NCI-H2171 treated with DMSO at 0.1 percent for 48 hours (cell line): Measurements from ENCODE around the gene MLLT10.
"Not testable (repeated sequence)": the region's sequence is repeated elsewhere in the genome, so short reads cannot be mapped to it uniquely, and the experiment has no call there.

ENCODE experiments used
- DNase-seq: peaks from one replicate; lab custom pipeline; 2025; lab: John Stamatoyannopoulos, UW

The MLLT10 gene

GRCh38 chr10:21584834-21585530 lies 51.0 kb downstream of the MLLT10 start:
- no peak for DNase-seq

- no peak for DNase-seq
Observed at GRCh38 chr10:21587391-21587790, 53.4 kb downstream of the MLLT10 start.

- not testable (repeated sequence) for DNase-seq
Observed at GRCh38 chr10:21588159-21588558, 54.1 kb downstream of the MLLT10 start.

- DNase-seq = no peak
Observed at GRCh38 chr10:21593986-21594385, 60.0 kb downstream of the MLLT10 start.

GRCh38 chr10:21599582-21599981 lies 65.5 kb downstream of the MLLT10 start:
- DNase-seq = no peak

GRCh38 chr10:21600804-21601433 lies 66.9 kb downstream of the MLLT10 start:
- no peak for DNase-seq

GRCh38 chr10:21602313-21602712 lies 68.3 kb downstream of the MLLT10 start:
- DNase-seq = no peak

- no peak for DNase-seq
Observed at GRCh38 chr10:21603721-21604120, 69.7 kb downstream of the MLLT10 start.

- DNase-seq = no peak
Observed at GRCh38 chr10:21604651-21605050, 70.6 kb downstream of the MLLT10 start.

GRCh38 chr10:21607907-21608306 lies 73.9 kb downstream of the MLLT10 start:
- no peak for DNase-seq

- DNase-seq = no peak
Observed at GRCh38 chr10:21614000-21614399, 80.0 kb downstream of the MLLT10 start.

GRCh38 chr10:21617267-21617666 lies 83.2 kb downstream of the MLLT10 start:
- DNase-seq = no peak

- no peak for DNase-seq
Observed at GRCh38 chr10:21623291-21623690, 89.3 kb downstream of the MLLT10 start.

GRCh38 chr10:21624421-21624820 lies 90.4 kb downstream of the MLLT10 start:
- DNase-seq = not testable (repeated sequence)

GRCh38 chr10:21624951-21625350 lies 90.9 kb downstream of the MLLT10 start:
- DNase-seq = no peak

- no peak for DNase-seq
Observed at GRCh38 chr10:21625623-21626229, 91.7 kb downstream of the MLLT10 start.

GRCh38 chr10:21626457-21627161 lies 92.6 kb downstream of the MLLT10 start:
- no peak for DNase-seq

GRCh38 chr10:21627331-21627730 lies 93.3 kb downstream of the MLLT10 start:
- no peak for DNase-seq

GRCh38 chr10:21628023-21628422 lies 94.0 kb downstream of the MLLT10 start:
- DNase-seq = no peak

GRCh38 chr10:21628645-21629044 lies 94.6 kb downstream of the MLLT10 start:
- not testable (repeated sequence) for DNase-seq

- DNase-seq = no peak
Observed at GRCh38 chr10:21634599-21635365, 100.8 kb downstream of the MLLT10 start.

GRCh38 chr10:21637795-21638194 lies 103.8 kb downstream of the MLLT10 start:
- DNase-seq = no peak
